Stimulated activated CD4-positive, alpha-beta T cell treated with anti-CD3 and anti-CD28 coated beads, Interleukin-12 subunit alpha, Interleukin-12 subunit beta, amount 100 ng/mL, for 48 hours (primary cell): ENCODE results near the gene TOMM34.

Experiments
- DNase-seq, 3 donors: peaks; one replicate each; pipeline ENCODE4 v3.0.0-alpha.2; 2020; ENCODE audit warnings: low read depth in 2 of 3, low spot score in 1 of 3

The TOMM34 gene

GRCh38 chr20:44932916-44933315, 27.3 kb downstream of the TOMM34 start:
- DNase-seq: no peak

GRCh38 chr20:44931911-44932310, 28.3 kb downstream of the TOMM34 start:
- no peak for DNase-seq

- no peak for DNase-seq
Measured at GRCh38 chr20:44930517-44931168, 29.6 kb downstream of the TOMM34 start.

GRCh38 chr20:44928595-44928994, 31.6 kb downstream of the TOMM34 start:
- no peak for DNase-seq

- no peak for DNase-seq
Measured at GRCh38 chr20:44924541-44924940, 35.7 kb downstream of the TOMM34 start.

GRCh38 chr20:44921447-44921846, 38.8 kb downstream of the TOMM34 start:
- no peak for DNase-seq

GRCh38 chr20:44918761-44919160, 41.4 kb downstream of the TOMM34 start:
- DNase-seq: no peak

- DNase-seq: no peak
Measured at GRCh38 chr20:44918342-44918741, 41.9 kb downstream of the TOMM34 start.

GRCh38 chr20:44917399-44917798, 42.8 kb downstream of the TOMM34 start:
- no peak for DNase-seq

GRCh38 chr20:44916586-44916985, 43.6 kb downstream of the TOMM34 start:
- no peak for DNase-seq

GRCh38 chr20:44914924-44915323, 45.3 kb downstream of the TOMM34 start:
- no peak for DNase-seq

GRCh38 chr20:44912189-44912588, 48.0 kb downstream of the TOMM34 start:
- DNase-seq: no peak

- DNase-seq: peak; percentile 35 to 48 (median 36)
Measured at GRCh38 chr20:44911264-44911921, 48.8 kb downstream of the TOMM34 start.

- no peak for DNase-seq
Measured at GRCh38 chr20:44910690-44911262, 49.4 kb downstream of the TOMM34 start.

- peak; percentile 49 to 71 (median 62) for DNase-seq
Measured at GRCh38 chr20:44909872-44910689, 50.1 kb downstream of the TOMM34 start, which contains the start of gene PABPC1L. TSS of gene PABPC1L (plus strand) at chr20:44910060. CDS start at chr20:44910144, 84 bp downstream.

- no peak for DNase-seq
Measured at GRCh38 chr20:44908987-44909871, 51.0 kb downstream of the TOMM34 start.

GRCh38 chr20:44904377-44904776, 55.8 kb downstream of the TOMM34 start:
- DNase-seq: no peak

GRCh38 chr20:44901974-44902373, 58.2 kb downstream of the TOMM34 start:
- DNase-seq: no peak

- DNase-seq: no peak
Measured at GRCh38 chr20:44900231-44900854, 59.9 kb downstream of the TOMM34 start.

GRCh38 chr20:44897133-44897532, 63.1 kb downstream of the TOMM34 start:
- no peak for DNase-seq
